ENCODE data around the gene HDDC2.

HDDC2 gene

DNA sequence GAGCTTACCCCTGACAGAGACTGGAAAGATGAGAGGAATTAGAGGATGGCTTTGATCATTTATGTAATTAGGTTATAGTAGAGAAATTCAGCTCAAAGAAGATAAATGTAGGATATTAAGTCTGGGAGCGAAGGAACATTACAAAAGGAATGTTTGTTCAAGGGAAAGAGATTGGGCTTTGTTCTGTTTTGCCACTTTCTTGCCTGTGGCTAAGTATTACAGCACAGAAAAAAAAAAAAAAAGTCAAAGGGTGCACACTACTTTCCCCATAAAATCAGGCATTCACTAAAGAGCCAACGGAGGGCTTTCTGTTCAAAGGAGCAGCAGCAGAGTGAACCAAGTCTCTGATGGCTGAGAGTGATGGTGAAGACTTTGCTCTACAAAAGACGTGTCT is 5.0 kb upstream of the HDDC2 start:
- Histone ChIP-seq H3K27ac (ENCODE audit: low read length) (no peak overlapping the region), H3K36me3 (ENCODE audit: control insufficient read depth in 2 of 2, insufficient read depth in 2 of 2, low read length in 2 of 2) (no peaks in the 10 kb centered on the region), H3K9me3 (ENCODE audit: control insufficient read depth in 2 of 2, low read length in 2 of 2) (no peaks in the 10 kb centered on the region), H3K27me3 (ENCODE audit: control insufficient read depth in 1 of 2, insufficient read depth in 2 of 2, low read length in 2 of 2) (no peaks in the 10 kb centered on the region), H3K4me3 (ENCODE audit: low read length in 2 of 2) (no peak overlapping the region), H3K9ac (ENCODE audit: low read length in 2 of 2) (no peak overlapping the region), H3K4me1 (ENCODE audit: control insufficient read depth, insufficient read depth, low read length) (no peaks in the 10 kb centered on the region)

DNA sequence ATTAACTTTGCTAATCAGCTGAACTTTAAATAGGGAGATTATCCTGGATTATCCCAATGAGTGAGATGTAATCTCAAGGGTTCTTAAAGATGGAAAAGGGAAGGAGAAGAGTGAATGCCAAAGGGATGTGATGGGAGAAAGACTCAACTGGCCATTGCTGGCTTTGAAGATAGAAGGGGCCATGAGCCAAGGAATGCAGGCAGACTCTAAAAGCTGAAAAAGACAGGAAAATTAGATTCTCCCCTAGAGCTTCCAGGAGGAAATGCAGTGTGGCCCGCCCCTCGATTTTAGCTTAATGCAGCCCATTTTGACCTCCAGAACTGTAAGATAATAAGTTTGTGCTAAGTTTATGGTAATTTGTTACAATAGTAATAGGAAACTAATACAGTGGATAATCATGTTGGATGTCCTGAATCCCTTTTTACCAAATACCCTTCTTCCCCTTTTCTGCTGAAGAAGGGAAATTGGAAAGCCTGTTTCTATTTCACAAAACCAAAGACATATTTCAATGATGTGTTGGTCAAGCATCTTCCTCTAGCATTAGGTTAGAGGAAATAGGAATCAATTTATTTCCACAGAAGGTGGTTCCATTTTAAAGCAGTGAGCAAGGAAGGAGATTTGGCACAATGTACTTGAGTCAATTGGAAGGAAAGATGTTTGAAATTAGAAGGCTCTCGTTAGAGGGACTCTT is 3.3 kb upstream of the HDDC2 start:
- H3K36me3 ChIP-seq (ENCODE audit: control insufficient read depth in 2 of 2, insufficient read depth in 2 of 2, low read length in 2 of 2) = no peaks in the 10 kb centered on the region
- no peak overlapping the region for H3K4me3 ChIP-seq (ENCODE audit: low read length in 2 of 2)
- no peak overlapping the region for H3K9ac ChIP-seq (ENCODE audit: low read length in 2 of 2)
- H3K27ac ChIP-seq (ENCODE audit: low read length) = no peak overlapping the region
- no peaks in the 10 kb centered on the region for H3K9me3 ChIP-seq (ENCODE audit: control insufficient read depth in 2 of 2, low read length in 2 of 2)
- peaks cover 3% of the 10 kb centered on the region for H3K4me1 ChIP-seq (ENCODE audit: control insufficient read depth, insufficient read depth, low read length)
- H3K27me3 ChIP-seq (ENCODE audit: control insufficient read depth in 1 of 2, insufficient read depth in 2 of 2, low read length in 2 of 2) = no peaks in the 10 kb centered on the region

DNA sequence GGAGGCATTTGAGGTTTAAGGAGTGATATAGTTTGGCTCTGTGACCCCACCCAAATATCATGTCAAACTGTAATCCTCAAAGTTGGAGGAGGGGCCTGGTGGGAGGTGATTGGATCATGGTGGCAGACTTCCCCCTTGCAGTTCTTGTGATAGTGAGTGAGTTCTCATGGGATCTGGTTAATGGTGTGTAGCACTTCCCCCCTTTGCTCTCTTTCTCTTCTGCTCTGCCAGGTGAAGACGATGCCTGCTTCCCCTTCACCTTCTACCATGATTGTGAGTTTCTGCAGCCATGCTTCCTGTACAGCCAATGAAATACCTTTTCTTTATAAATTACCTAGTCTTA is 1.7 kb upstream of the HDDC2 start:
- no peak overlapping the region for H3K27ac ChIP-seq (ENCODE audit: low read length)
- no peaks in the 10 kb centered on the region for H3K9me3 ChIP-seq (ENCODE audit: control insufficient read depth in 2 of 2, low read length in 2 of 2)
- no peak overlapping the region for H3K9ac ChIP-seq (ENCODE audit: low read length in 2 of 2)
- H3K27me3 ChIP-seq (ENCODE audit: control insufficient read depth in 1 of 2, insufficient read depth in 2 of 2, low read length in 2 of 2) = no peaks in the 10 kb centered on the region
- peaks cover 5% of the 10 kb centered on the region in 2 donors for H3K36me3 ChIP-seq (ENCODE audit: control insufficient read depth in 2 of 2, insufficient read depth in 2 of 2, low read length in 2 of 2)
- H3K4me3 ChIP-seq (ENCODE audit: low read length in 2 of 2) = no peak overlapping the region
- H3K4me1 ChIP-seq (ENCODE audit: control insufficient read depth, insufficient read depth, low read length) = peaks cover 3% of the 10 kb centered on the region

DNA sequence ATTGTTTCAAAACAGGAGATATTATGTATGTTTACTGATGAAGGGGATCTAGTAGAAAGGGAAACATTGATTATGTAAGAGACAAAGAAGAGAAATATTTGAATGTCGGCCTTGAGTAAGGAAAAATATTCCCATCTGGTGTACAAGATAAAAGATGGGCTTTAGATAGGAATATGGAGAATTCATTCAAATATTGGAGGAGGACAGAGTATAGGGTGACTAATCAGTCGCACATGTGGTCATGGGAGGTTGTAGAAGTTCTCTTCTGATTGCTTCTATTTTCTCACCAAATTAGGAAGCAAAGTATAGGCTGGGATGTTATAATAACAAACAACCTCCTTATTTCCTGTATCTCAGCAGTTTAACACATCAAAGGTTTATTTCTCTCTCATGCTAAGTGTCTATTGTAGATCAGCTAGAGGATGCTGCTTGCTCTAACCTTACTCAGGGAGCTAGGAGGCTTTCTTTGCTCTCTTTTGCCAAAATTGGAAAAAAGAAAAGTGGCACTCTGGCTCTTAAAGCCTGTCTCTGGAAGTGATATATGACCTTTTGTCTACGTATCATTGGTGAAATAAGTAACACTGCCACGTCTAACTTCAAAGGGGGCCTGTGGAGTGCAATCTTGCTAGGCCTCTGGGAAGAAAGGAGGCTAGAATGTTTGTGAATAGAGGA is 1.2 kb upstream of the HDDC2 start:
- H3K4me1 ChIP-seq (ENCODE audit: control insufficient read depth, insufficient read depth, low read length) = peaks cover 3% of the 10 kb centered on the region
- H3K36me3 ChIP-seq (ENCODE audit: control insufficient read depth in 2 of 2, insufficient read depth in 2 of 2, low read length in 2 of 2) = peaks cover 8% of the 10 kb centered on the region in 2 donors
- H3K9ac ChIP-seq (ENCODE audit: low read length in 2 of 2) = no peak overlapping the region
- H3K27ac ChIP-seq (ENCODE audit: low read length) = no peak overlapping the region
- no peak overlapping the region for H3K4me3 ChIP-seq (ENCODE audit: low read length in 2 of 2)
- H3K27me3 ChIP-seq (ENCODE audit: control insufficient read depth in 1 of 2, insufficient read depth in 2 of 2, low read length in 2 of 2) = no peaks in the 10 kb centered on the region
- no peaks in the 10 kb centered on the region for H3K9me3 ChIP-seq (ENCODE audit: control insufficient read depth in 2 of 2, low read length in 2 of 2)

DNA sequence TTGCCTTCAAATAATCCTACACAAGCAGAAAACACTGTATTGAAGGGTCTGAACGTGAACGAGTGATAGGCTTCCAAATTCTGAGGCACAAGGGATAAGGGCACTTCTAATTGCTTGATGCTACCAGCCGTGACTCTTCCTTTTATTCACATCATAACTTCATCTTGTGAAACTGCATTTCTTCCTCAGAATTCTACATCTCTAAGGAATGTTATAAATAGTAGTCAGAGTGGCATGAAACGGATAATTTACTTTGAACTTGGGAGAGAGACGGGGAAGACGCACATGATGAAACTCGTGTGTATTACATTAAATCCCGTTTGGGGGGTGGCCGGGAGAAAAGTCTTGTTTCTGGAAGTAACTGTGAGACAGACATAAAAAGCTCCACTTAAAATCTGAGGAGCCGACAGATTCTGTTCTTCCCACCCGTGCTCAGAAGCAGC is 754 bp downstream of the HDDC2 start:
- H3K27me3 ChIP-seq (ENCODE audit: control insufficient read depth in 1 of 2, insufficient read depth in 2 of 2, low read length in 2 of 2) = no peaks in the 10 kb centered on the region
- H3K27ac ChIP-seq (ENCODE audit: low read length) = peak overlapping the region; percentile 70
- peak overlapping the region; percentile 78 to 80 for H3K4me3 ChIP-seq (ENCODE audit: low read length in 2 of 2)
- no peaks in the 10 kb centered on the region for H3K9me3 ChIP-seq (ENCODE audit: control insufficient read depth in 2 of 2, low read length in 2 of 2)
- H3K9ac ChIP-seq (ENCODE audit: low read length in 2 of 2) = peak overlapping the region; percentile 84 to 88
- H3K36me3 ChIP-seq (ENCODE audit: control insufficient read depth in 2 of 2, insufficient read depth in 2 of 2, low read length in 2 of 2) = peaks cover 15% of the 10 kb centered on the region in 2 donors
- peaks cover 3% of the 10 kb centered on the region for H3K4me1 ChIP-seq (ENCODE audit: control insufficient read depth, insufficient read depth, low read length)

DNA sequence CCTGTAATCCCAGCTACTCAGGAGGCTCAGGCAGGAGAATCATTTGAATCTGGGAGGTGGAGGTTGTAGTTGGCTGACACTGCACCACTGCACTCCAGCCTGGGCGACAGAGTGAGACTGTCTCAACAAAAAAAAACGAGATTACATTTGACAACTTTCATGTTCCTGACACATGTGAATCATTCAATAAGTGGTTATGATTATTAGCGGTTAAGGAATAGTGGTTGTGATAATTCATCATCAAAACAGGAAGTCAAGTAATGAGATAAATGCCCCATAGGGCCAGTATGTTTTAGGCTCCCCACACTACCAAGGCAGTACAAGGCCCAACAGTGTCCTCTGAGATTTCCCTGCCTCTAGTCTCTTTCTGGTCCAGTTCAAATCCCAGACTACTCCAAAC is 2.5 kb downstream of the HDDC2 start:
- Histone ChIP-seq H3K36me3 (ENCODE audit: control insufficient read depth in 2 of 2, insufficient read depth in 2 of 2, low read length in 2 of 2) (peaks cover 15 to 18% of the 10 kb centered on the region in 2 donors), H3K4me1 (ENCODE audit: control insufficient read depth, insufficient read depth, low read length) (peaks cover 3% of the 10 kb centered on the region), H3K9ac (ENCODE audit: low read length in 2 of 2) (no peak overlapping the region), H3K9me3 (ENCODE audit: control insufficient read depth in 2 of 2, low read length in 2 of 2) (no peaks in the 10 kb centered on the region), H3K4me3 (ENCODE audit: low read length in 2 of 2) (no peak overlapping the region), H3K27me3 (ENCODE audit: control insufficient read depth in 1 of 2, insufficient read depth in 2 of 2, low read length in 2 of 2) (no peaks in the 10 kb centered on the region), H3K27ac (ENCODE audit: low read length) (no peak overlapping the region)

DNA sequence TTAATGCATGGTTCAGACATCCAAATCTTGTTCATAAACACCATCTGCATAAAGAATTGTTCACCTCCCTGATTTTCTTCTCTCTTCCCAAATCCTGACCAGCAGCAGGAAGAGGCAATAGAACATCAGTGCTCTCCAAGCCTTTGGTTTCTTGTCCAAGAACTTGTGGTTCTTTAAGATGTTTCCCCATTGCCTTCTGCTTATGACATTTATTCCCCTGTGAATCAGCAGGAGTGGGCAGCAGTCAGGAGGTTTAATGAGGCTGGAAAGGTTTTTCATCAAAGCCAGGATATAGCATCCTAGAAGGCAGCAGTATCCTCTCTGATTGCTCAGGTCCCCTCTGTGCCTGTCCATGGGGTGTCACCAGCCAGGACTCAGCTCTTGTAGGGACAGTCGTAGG is 5.3 kb downstream of the HDDC2 start:
- no peaks in the 10 kb centered on the region for H3K27me3 ChIP-seq (ENCODE audit: control insufficient read depth in 1 of 2, insufficient read depth in 2 of 2, low read length in 2 of 2)
- H3K36me3 ChIP-seq (ENCODE audit: control insufficient read depth in 2 of 2, insufficient read depth in 2 of 2, low read length in 2 of 2) = peaks cover 24 to 26% of the 10 kb centered on the region in 2 donors
- H3K27ac ChIP-seq (ENCODE audit: low read length) = no peak overlapping the region
- H3K9me3 ChIP-seq (ENCODE audit: control insufficient read depth in 2 of 2, low read length in 2 of 2) = no peaks in the 10 kb centered on the region
- H3K4me1 ChIP-seq (ENCODE audit: control insufficient read depth, insufficient read depth, low read length) = peaks cover 3% of the 10 kb centered on the region
- H3K9ac ChIP-seq (ENCODE audit: low read length in 2 of 2) = no peak overlapping the region
- H3K4me3 ChIP-seq (ENCODE audit: low read length in 2 of 2) = no peak overlapping the region

DNA sequence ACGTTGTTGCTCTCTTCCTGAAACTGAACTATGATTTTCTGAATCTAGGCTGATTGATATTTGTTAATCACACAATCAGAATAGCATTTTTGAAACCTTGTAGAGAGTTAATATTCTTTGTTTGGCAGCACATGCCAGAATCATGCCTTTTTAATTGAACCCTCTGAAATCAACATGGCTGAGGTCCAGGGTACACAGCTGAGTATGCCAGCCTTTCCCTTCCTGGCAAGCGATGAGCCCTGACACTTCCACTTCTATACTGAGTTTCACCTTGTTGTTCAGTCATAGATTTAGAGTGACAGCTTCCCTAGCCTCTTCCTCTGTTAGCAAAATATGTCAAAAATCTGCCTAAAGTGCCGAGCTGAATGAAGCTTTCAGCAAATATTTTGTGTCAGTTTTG is 6.8 kb downstream of the HDDC2 start:
- Histone ChIP-seq H3K36me3 (ENCODE audit: control insufficient read depth in 2 of 2, insufficient read depth in 2 of 2, low read length in 2 of 2) (peaks cover 26 to 27% of the 10 kb centered on the region in 2 donors), H3K9me3 (ENCODE audit: control insufficient read depth in 2 of 2, low read length in 2 of 2) (no peaks in the 10 kb centered on the region), H3K27me3 (ENCODE audit: control insufficient read depth in 1 of 2, insufficient read depth in 2 of 2, low read length in 2 of 2) (no peaks in the 10 kb centered on the region), H3K4me3 (ENCODE audit: low read length in 2 of 2) (no peak overlapping the region), H3K27ac (ENCODE audit: low read length) (no peak overlapping the region), H3K9ac (ENCODE audit: low read length in 2 of 2) (no peak overlapping the region), H3K4me1 (ENCODE audit: control insufficient read depth, insufficient read depth, low read length) (no peaks in the 10 kb centered on the region)

DNA sequence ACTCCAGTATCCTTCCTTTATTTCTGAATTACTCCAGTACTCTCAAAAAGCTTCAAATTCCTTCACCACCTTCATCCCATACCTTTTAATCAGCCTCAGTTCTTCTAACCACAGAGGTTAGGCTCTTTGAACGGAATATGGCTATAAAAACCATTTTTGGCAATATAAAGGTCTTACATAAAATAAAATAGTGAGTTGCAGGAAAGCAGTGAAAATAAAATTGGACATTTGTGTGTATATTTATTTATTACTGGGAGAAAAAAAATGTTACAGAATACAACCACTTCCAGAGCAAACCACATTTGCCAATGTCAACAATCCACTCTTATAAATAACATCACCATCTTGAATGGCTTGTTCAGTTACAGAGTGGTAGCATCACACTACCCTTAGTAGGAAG is 7.7 kb downstream of the HDDC2 start:
- H3K9me3 ChIP-seq (ENCODE audit: control insufficient read depth in 2 of 2, low read length in 2 of 2) = no peaks in the 10 kb centered on the region
- no peaks in the 10 kb centered on the region for H3K27me3 ChIP-seq (ENCODE audit: control insufficient read depth in 1 of 2, insufficient read depth in 2 of 2, low read length in 2 of 2)
- no peak overlapping the region for H3K9ac ChIP-seq (ENCODE audit: low read length in 2 of 2)
- H3K4me3 ChIP-seq (ENCODE audit: low read length in 2 of 2) = no peak overlapping the region
- H3K36me3 ChIP-seq (ENCODE audit: control insufficient read depth in 2 of 2, insufficient read depth in 2 of 2, low read length in 2 of 2) = peaks cover 23% of the 10 kb centered on the region in 2 donors
- no peak overlapping the region for H3K27ac ChIP-seq (ENCODE audit: low read length)
- H3K4me1 ChIP-seq (ENCODE audit: control insufficient read depth, insufficient read depth, low read length) = no peaks in the 10 kb centered on the region

DNA sequence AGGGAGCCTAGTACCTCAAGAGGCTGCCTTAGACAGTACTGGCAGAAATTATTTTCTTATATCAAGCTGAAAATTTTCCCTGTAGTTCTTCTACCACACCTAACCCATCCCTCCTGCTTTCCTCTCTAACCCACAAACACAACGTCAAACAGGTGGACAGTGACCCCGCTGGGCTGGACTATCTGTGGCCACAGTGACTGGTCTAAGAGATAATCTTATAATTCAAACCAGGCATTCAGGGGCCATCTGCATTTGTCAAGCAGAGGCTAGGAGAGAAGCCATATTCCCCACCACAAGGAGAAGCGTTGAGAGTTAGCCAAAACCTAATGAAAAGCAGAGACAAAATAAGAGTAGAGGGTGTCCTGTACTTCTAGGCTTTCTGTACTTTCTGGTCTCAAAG is 8.2 kb downstream of the HDDC2 start:
- H3K27ac ChIP-seq (ENCODE audit: low read length) = no peak overlapping the region
- H3K27me3 ChIP-seq (ENCODE audit: control insufficient read depth in 1 of 2, insufficient read depth in 2 of 2, low read length in 2 of 2) = no peaks in the 10 kb centered on the region
- H3K4me1 ChIP-seq (ENCODE audit: control insufficient read depth, insufficient read depth, low read length) = no peaks in the 10 kb centered on the region
- H3K36me3 ChIP-seq (ENCODE audit: control insufficient read depth in 2 of 2, insufficient read depth in 2 of 2, low read length in 2 of 2) = peaks cover 22 to 23% of the 10 kb centered on the region in 2 donors
- H3K9ac ChIP-seq (ENCODE audit: low read length in 2 of 2) = no peak overlapping the region
- H3K9me3 ChIP-seq (ENCODE audit: control insufficient read depth in 2 of 2, low read length in 2 of 2) = no peaks in the 10 kb centered on the region
- H3K4me3 ChIP-seq (ENCODE audit: low read length in 2 of 2) = no peak overlapping the region

DNA sequence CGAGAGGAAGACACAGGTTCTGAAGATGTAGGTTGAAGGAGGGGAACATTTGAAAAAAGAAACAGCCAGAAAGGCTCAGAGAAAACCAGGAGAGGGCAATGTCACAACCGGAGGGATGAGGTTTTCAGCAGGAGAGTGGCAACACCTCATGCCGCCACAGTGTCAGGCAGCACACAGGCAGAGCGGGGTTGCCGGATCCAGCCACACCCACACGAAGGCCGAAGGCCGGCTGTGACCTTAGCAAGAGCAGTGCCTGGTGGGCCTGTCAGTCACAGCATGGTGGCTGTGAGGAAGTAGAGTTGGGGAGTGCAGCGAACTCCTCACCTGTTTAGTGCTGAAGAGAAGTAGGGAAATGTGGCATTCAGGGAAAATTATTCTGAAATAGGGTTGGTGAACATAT is 14.0 kb downstream of the HDDC2 start:
- no peaks in the 10 kb centered on the region for H3K4me1 ChIP-seq (ENCODE audit: control insufficient read depth, insufficient read depth, low read length)
- no peak overlapping the region for H3K9ac ChIP-seq (ENCODE audit: low read length in 2 of 2)
- no peaks in the 10 kb centered on the region for H3K27me3 ChIP-seq (ENCODE audit: control insufficient read depth in 1 of 2, insufficient read depth in 2 of 2, low read length in 2 of 2)
- H3K36me3 ChIP-seq (ENCODE audit: control insufficient read depth in 2 of 2, insufficient read depth in 2 of 2, low read length in 2 of 2) = peaks cover 6 to 22% of the 10 kb centered on the region in 2 donors
- H3K4me3 ChIP-seq (ENCODE audit: low read length in 2 of 2) = no peak overlapping the region
- no peak overlapping the region for H3K27ac ChIP-seq (ENCODE audit: low read length)
- H3K9me3 ChIP-seq (ENCODE audit: control insufficient read depth in 2 of 2, low read length in 2 of 2) = no peaks in the 10 kb centered on the region
